Activated CD8-positive, alpha-beta memory T cell treated with anti-CD3 and anti-CD28 coated beads, Interleukin-2, amount 50 U/mL, for 4 hours (primary cell): ENCODE data around the gene ZNF69.
A peak's percentile ranks its signal among the peaks of the same experiment; 100 is the strongest.
"Not testable (repeated sequence)": the region's sequence is repeated elsewhere in the genome, so short reads cannot be mapped to it uniquely, and the experiment has no call there.

ENCODE experiments used
- DNase-seq: peaks from one replicate; pipeline ENCODE4 v3.0.0-alpha.2; 2020

Gene ZNF69

GRCh38 chr19:11902228-11902627 is 14.6 kb downstream of the ZNF69 start:
- DNase-seq: no peak

DNA sequence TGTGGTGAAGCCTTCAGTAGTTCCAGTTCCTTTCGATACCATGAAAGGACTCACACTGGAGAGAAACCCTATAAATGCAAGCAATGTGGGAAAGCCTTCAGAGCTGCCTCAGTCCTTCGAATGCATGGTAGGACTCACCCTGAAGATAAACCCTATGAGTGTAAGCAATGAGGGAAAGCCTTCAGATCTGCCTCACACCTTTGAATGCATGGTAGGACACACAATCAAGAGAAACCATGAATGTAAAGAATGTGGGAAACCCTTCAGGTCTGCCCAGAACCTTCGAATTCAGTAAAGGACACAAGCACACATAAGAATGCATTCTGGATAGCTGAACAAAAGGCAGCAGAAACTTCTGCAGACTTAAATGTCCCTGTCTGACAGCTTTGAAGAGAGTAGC is 18.3 kb downstream of the ZNF69 start:
- no peak for DNase-seq

- not testable (repeated sequence) for DNase-seq
Measured at GRCh38 chr19:11911937-11912336, 24.4 kb downstream of the ZNF69 start.

- DNase-seq: not testable (repeated sequence)
Measured at GRCh38 chr19:11914417-11915051, 27.0 kb downstream of the ZNF69 start.

DNA sequence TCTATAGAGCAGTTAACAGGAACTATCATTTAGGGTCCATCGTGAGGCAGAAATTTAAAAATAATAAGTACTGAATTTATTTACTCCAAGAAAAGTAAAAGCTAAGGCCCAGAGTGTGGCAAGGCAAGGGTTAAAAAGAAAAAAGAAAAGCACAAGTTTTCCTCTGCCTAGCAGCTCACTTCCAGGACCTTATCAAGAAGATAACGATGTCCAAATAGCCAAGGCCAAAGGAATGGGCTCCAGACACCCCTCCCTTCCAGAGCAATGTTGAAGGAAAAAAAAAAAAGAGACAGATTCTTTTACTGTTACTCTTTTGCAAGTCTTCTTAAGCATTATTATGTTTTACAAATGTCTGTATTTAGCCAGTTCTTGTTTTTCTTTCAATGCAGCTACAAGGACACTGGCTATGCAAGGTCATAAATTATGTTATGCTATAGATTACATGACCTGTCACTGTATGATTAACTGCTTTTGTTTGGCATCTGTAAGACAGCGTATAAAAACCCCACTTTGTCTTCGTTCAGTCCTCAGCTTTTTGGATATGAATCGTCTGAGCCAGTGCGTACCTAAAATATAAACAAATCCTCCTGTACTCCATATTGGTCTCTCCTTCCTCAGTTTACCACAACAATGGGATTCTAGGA is 34.4 kb downstream of the ZNF69 start:
- no peak for DNase-seq

GRCh38 chr19:11924886-11925650 is 37.5 kb downstream of the ZNF69 start, which contains the start of gene ZNF700:
Gene ZNF700, plus strand, starts transcription at chr19:11925107. Its CDS starts 104 bp downstream, at chr19:11925211.
- peak; percentile 91 for DNase-seq

- not testable (repeated sequence) for DNase-seq
Measured at GRCh38 chr19:11925651-11926187, 38.1 kb downstream of the ZNF69 start.

- no peak for DNase-seq
Measured at GRCh38 chr19:11927227-11927626, 39.6 kb downstream of the ZNF69 start.

DNA sequence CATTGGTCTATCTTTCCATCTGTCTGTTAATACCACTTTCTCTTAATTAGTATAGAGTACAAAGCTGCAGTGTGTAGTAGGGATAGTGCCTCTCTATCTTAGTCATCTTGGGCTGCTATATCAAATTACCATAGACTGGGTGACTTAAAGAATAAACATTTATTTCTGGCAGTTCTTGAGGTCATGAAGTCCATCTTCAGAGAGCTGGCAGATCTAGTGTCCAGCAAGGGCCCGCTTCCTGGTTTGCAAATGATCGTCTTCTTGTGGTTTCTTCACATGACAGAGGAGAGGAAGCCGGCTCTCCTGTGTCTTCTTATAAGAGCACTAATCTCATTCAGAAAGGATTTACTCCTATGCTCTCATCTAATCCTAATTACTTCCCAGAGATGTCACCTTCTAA is 43.5 kb downstream of the ZNF69 start:
- no peak for DNase-seq

DNA sequence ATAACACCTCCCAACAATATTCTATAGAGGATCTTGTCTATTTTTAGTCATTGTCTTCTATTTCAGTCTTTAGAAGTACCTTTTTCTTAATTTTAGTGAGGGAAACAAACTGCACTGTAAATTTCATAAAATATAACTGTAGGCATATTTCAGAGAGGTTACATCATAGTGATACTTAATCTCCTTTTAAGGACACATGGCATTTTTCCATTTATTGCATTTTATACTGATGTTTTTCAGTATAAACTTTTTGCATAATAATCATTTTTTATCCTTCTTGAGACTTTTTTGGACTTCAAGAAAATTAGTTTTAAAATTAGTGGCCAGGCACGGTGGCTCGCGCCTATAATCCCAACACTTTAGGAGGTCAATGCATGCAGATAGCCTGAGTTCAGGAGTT is 43.9 kb downstream of the ZNF69 start:
- no peak for DNase-seq

- not testable (repeated sequence) for DNase-seq
Measured at GRCh38 chr19:11935829-11936228, 48.2 kb downstream of the ZNF69 start.

- DNase-seq: not testable (repeated sequence)
Measured at GRCh38 chr19:11938383-11938782, 50.8 kb downstream of the ZNF69 start.

- not testable (repeated sequence) for DNase-seq
Measured at GRCh38 chr19:11941361-11941887, 53.8 kb downstream of the ZNF69 start.

DNA sequence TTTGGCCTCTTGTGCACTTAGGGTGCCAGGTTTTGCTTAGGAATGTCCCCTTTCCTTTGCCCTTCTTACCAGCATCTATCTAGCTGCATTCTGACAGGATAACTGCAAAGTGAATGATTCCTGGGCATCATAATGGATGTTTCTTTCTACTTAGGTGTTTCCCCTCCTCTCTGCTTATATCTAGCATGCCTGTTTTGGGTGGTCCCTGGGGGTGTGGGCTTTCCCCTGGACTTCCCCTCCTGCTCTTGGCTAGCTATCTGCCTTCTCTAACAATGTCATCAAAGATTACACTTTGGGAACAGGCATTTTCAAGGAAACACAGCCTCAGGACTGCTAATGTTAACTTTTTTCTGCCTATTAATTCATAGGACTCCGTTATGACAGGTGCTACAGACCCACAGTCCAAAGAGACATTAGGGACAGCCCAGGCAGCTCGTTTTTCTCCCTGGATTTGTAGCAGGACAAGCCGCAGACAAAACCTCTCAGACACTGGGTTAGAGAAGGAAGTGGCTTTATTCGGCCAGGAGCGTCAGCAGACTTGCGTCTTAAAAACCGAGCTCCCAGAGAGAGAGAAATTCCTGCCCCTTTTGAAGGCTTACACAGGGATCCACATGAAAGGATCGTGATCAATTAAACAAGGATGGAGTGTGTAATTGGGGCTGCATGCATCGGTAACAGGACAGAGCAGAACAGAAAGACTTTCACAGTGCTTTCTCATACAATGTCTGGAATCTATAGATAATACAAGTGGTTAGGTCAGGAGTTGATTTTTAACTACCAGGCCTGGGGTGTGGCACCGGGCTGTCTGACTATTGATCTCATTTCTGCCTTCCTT is 54.6 kb downstream of the ZNF69 start:
- DNase-seq: no peak

- DNase-seq: no peak
Measured at GRCh38 chr19:11942843-11943108, 55.2 kb downstream of the ZNF69 start.

DNA sequence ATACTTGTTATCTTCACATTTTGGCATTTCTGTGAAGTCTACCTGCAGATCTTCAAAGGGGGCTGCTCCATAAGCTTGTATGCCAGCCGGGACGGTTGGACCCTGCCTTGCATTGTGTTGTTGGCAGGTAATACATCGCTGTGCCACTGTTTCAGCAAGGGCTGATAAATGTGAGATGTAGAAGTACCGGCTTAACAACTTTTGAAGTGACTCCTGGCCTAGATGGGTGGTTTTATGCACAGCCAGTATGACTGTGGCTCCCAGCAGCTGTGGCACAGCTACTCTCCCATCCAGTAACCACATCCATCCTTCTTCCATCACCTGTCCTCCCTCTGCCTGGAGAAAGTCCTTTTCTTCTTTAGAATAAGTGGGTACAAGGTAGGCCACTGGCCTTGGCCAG is 57.1 kb downstream of the ZNF69 start:
- DNase-seq: no peak

DNA sequence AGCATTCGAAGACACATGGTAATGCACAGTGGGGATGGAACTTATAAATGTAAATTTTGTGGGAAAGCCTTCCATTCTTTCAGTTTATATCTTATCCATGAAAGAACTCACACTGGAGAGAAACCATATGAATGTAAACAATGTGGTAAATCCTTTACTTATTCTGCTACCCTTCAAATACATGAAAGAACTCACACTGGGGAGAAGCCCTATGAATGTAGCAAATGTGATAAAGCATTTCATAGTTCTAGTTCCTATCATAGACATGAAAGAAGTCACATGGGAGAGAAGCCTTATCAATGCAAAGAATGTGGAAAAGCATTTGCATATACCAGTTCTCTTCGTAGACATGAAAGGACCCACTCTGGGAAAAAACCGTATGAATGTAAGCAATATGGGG is 61.1 kb downstream of the ZNF69 start:
- DNase-seq: no peak

DNA sequence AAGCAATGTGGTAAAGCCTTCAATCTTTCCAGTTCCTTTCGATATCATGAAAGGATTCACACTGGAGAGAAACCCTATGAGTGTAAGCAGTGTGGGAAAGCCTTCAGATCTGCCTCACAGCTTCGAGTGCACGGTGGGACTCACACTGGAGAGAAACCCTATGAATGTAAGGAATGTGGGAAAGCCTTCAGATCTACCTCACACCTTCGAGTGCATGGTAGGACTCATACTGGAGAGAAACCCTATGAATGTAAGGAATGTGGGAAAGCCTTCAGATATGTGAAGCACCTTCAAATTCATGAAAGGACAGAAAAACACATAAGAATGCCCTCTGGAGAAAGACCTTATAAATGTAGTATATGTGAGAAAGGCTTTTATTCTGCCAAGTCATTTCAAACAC is 61.6 kb downstream of the ZNF69 start:
- DNase-seq: no peak

GRCh38 chr19:11949614-11950080 is 62.1 kb downstream of the ZNF69 start:
- not testable (repeated sequence) for DNase-seq

DNA sequence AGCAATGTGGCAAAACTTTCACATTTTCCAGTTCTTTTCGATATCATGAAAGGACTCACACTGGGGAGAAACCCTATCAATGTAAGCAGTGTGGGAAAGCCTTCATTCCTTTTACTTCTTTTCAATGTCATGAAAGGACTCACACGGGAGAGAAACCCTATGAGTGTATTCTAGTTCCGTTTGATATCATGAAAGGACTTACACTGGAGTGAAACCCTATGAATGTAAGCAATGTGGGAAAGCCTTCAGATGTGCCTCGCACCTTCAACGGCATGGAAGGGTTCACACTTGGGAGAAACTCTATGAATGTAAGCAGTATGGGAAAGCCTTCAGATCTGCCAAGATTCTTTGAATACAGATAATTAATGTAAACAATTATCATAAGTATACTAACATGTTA is 62.7 kb downstream of the ZNF69 start:
- DNase-seq: no peak
